GM12878 (cell line): Measurements from ENCODE around the gene TGM6. TPM values are rescaled to one million over a fixed set of nuclear protein-coding genes. Genes with fewer than 3 reads are reported as not detected.

Experiments used
- ATAC-seq: fragments of 200-7000 bp; cut with Tn5 transposase; 3 replicates; pipeline ENCODE4 v1.9.1; 2020; ENCODE audit warnings: mild to moderate bottlenecking, moderate library complexity
- BruUV-seq: library from RNA; stranded (reverse); fragments of 400-500 nt; replicated peaks from 2 replicates; lab custom pipeline; 2021; lab: Mats Ljungman, UMichigan
- CTCF ChIA-PET: fragments of 300-600 bp; sonication (Branson Sonifier 250); formaldehyde crosslinking; extraction: SDS; loops from one replicate; lab custom pipeline; 2021; ENCODE audit warnings: inconsistent platforms; lab: Yijun Ruan, JAX
- POLR2A ChIA-PET: fragments of 350-600 bp; formaldehyde crosslinking; extraction: SDS; loops from one replicate; lab custom pipeline; 2021; ENCODE audit warnings: inconsistent platforms; lab: Charles Lee
- RAD21 ChIA-PET: fragments of 300-600 bp; sonication (Branson Sonifier 250); formaldehyde crosslinking; loops from one replicate; lab custom pipeline; 2023; ENCODE audit warnings: antibody characterized with exemption; ENCODE audit not compliant: unreplicated experiment; lab: Charles Lee
- SMC1A ChIA-PET: fragments of 300-600 bp; sonication (Branson Sonifier 250); formaldehyde crosslinking; loops from one replicate; lab custom pipeline; 2023; ENCODE audit not compliant: unreplicated experiment, uncharacterized antibody; lab: Charles Lee
- DNase-seq: peaks from one replicate; pipeline ENCODE4 v3.0.0-alpha.2; 2011; ENCODE audit warnings: low read depth, low spot score
- FAIRE-seq: peaks from 3 replicates; lab custom pipeline; 2011; peaks lifted over from hg19 to GRCh38; lab: Jason Lieb, UNC
- H2AFZ ChIP-seq: 2 replicates; pipeline ENCODE4 v1.6.0; 2011; ENCODE audit warnings: low read depth, low read length, control low read depth; ENCODE audit not compliant: control insufficient read depth
- H3K27ac ChIP-seq: 2 replicates; pipeline ENCODE4 v1.5.1; 2011; ENCODE audit warnings: control low read depth; ENCODE audit not compliant: control insufficient read depth, insufficient read depth
- H3K27me3 ChIP-seq, 2 experiments: replicated peaks in 1 of 2; 2 replicates each; pipeline versions ENCODE4 v1.6.0 to v1.6.1; 2011; ENCODE audit warnings: low read length in 1 of 2; ENCODE audit not compliant: control insufficient read depth in 2 of 2, insufficient read depth in 2 of 2
- H3K36me3 ChIP-seq, 2 experiments: 2 replicates each; pipeline ENCODE4 v1.5.1; 2011; ENCODE audit warnings: low read length in 1 of 2; ENCODE audit not compliant: control insufficient read depth in 2 of 2, insufficient read depth in 2 of 2
- H3K4me1 ChIP-seq: 2 replicates; pipeline ENCODE4 v1.6.1; 2011; ENCODE audit warnings: mild to moderate bottlenecking, low read length, moderate library complexity, mixed read lengths; ENCODE audit not compliant: control insufficient read depth, insufficient read depth
- H3K4me2 ChIP-seq: 2 replicates; pipeline ENCODE4 v1.6.0; 2011; ENCODE audit warnings: control low read depth; ENCODE audit not compliant: control insufficient read depth, insufficient read depth
- H3K4me3 ChIP-seq: fragments of 200-600 bp; sonication (generic); 2 replicates; pipeline ENCODE4 v1.5.1; 2016
- H3K79me2 ChIP-seq: 2 replicates; pipeline ENCODE4 v1.6.0; 2011; ENCODE audit warnings: low read length; ENCODE audit not compliant: control insufficient read depth, insufficient read depth
- H3K9ac ChIP-seq: 2 replicates; pipeline ENCODE4 v1.8.0; 2011; ENCODE audit warnings: low read length, control low read depth, mixed read lengths; ENCODE audit not compliant: control insufficient read depth, insufficient read depth
- H3K9me3 ChIP-seq: replicated peaks from 3 replicates; pipeline ENCODE4 v1.5.1; 2011; ENCODE audit warnings: mild to moderate bottlenecking, low read length; ENCODE audit not compliant: control insufficient read depth, insufficient read depth
- H4K20me1 ChIP-seq: 2 replicates; pipeline ENCODE4 v1.6.0; 2011; ENCODE audit not compliant: control insufficient read depth, insufficient read depth
- BHLHE40 ChIP-seq, 2 experiments: fragments of 450-650 bp in 1 of 2; IDR thresholded peaks; 2 replicates each; pipeline ENCODE4 v1.6.1; 2011 to 2017; ENCODE audit warnings: low read depth in 2 of 2, borderline replicate concordance in 1 of 2, improper control_type of control experiment in 1 of 2, low read length in 1 of 2, mild to moderate bottlenecking in 1 of 2
- NBN ChIP-seq: fragments of 450-650 bp; IDR thresholded peaks from 2 replicates; pipeline ENCODE4 v1.6.1; 2016
- NFYB ChIP-seq: IDR thresholded peaks from 2 replicates; pipeline ENCODE4 v1.6.1; 2011; ENCODE audit warnings: low read depth, mild to moderate bottlenecking, low read length, improper control_type of control experiment, moderate library complexity; ENCODE audit not compliant: insufficient read depth
- PRDM15 ChIP-seq: fragments of 450-650 bp; formaldehyde crosslinking; IDR thresholded peaks from 2 replicates; pipeline ENCODE4 v1.4.0; 2020; ENCODE audit warnings: mild to moderate bottlenecking, moderate library complexity
- RAD51 ChIP-seq: fragments of 450-650 bp; IDR thresholded peaks from 2 replicates; pipeline ENCODE4 v1.6.1; 2016; ENCODE audit warnings: moderate library complexity, mild to moderate bottlenecking, inconsistent platforms
- TAF1 ChIP-seq: IDR thresholded peaks from 2 replicates; pipeline ENCODE4 v1.6.1; 2011; ENCODE audit warnings: mild to moderate bottlenecking, low read depth, low read length, borderline replicate concordance
- ZBTB4 ChIP-seq: fragments of 450-650 bp; formaldehyde crosslinking; IDR thresholded peaks from 2 replicates; pipeline ENCODE4 v1.4.0; 2022; ENCODE audit warnings: mild to moderate bottlenecking, moderate library complexity
- WGBS: methylation state at CpG from one replicate; pipeline ENCODE4 v1.1.6; 2016; ENCODE audit warnings: low lambda C conversion rate; ENCODE audit not compliant: insufficient replicate concordance, insufficient coverage; ENCODE audit errors: missing lambda C conversion rate; 5-methylcytosine and 5-hydroxymethylcytosine counted together
- in situ Hi-C: fragments of 300-500 bp; cut with MboI; formaldehyde crosslinking; loops from 9 replicates; pipeline ENCODE4 v1.14.3; 2018; ENCODE audit warnings: mixed read lengths
- intact Hi-C: fragments of 100-400 bp; cut with micrococcal nuclease; formaldehyde crosslinking; loops from one replicate; pipeline ENCODE4 v1.14.2; 2022; ENCODE audit not compliant: unreplicated experiment
- polyA plus RNA-seq, 11 experiments: library from polyadenylated mRNA; depleted of rRNA in 4 of 11; unstranded in 6 of 11; stranded (reverse) in 5 of 11; fragments of >200 nt; fragmentation: Nextera tagmentation in 4 of 11; fragmentation: Illumina TruSeq in 1 of 11; extraction: Ambion mirVana in 4 of 11; extraction: Trizol in 1 of 11; gene quantifications; 1 replicate in 1 of 11; 2 replicates in 10 of 11; pipeline versions ENCODE4 v1.2.1 to v1.2.3, GENCODE V29; 2011 to 2016; ENCODE audit warnings: inconsistent platforms in 2 of 11, missing spikeins in 2 of 11, low read depth in 1 of 11
- total RNA-seq, 4 experiments: library from RNA; depleted of rRNA in 3 of 4; stranded (reverse); fragments of >200 nt in 3 of 4; fragmentation: Illumina TruSeq in 1 of 4; extraction: Trizol in 1 of 4; gene quantifications; 2 replicates each; pipeline versions ENCODE4 v1.2.1 to v1.2.3, GENCODE V29; 2013 to 2021
- TF ChIP-seq, protein P1 (sequence below): fragments of 450-650 bp; conservative IDR thresholded peaks from 2 replicates; pipeline ENCODE4 v1.6.1; 2017; ENCODE audit warnings: mild to moderate bottlenecking, moderate library complexity

Gene TGM6
- total and polyA plus RNA-seq, 10 of the 15 experiments (the other 5 are each of a cell fraction or from before 2014, with no cell fraction given) = not detected

DNA sequence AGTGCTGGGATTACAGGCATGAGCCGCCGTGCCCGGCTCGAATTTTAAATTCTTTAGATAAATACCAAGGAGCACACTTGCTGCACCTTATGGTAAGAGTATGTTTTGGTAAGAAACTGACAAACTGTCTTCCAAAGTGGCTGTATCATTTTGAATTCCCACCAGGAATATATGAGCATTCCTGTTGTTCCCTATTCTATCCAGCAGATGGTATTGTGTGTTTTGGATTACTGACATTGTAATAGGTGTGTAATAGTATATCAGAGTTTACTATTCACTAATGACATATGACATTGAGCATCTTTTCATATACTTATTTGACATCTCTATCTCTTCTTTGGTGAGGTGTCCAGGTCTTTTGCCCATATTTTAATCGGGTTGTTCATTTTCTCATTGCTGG lies 40.5 kb downstream of the TGM6 start:
- no TSS peak for BruUV-seq
- intact Hi-C loops = no loop called here
- no peak overlapping the region for H3K4me2 ChIP-seq

GRCh38 chr20:2429051-2429450 lies 48.4 kb downstream of the TGM6 start:
- Histone ChIP-seq H3K4me2 (no peak overlapping the region), H4K20me1 (no peaks in the 10 kb centered on the region), H2AFZ (no peak overlapping the region), H3K27me3 (no peaks in the 10 kb centered on the region), H3K36me3 (no peaks in the 10 kb centered on the region), H3K79me2 (no peaks in the 10 kb centered on the region), H3K4me1 (no peaks in the 10 kb centered on the region), H3K27ac (no peak overlapping the region), H3K4me3 (no peak overlapping the region), H3K9me3 (no peaks in the 10 kb centered on the region), H3K9ac (no peak overlapping the region)
- SMC1A ChIA-PET = no interaction called here
- no peak for ATAC-seq
- RAD21 ChIA-PET = no interaction called here
- no peak for FAIRE-seq
- 63% methylated on average over 6 of the region's 6 CpGs for WGBS
- BruUV-seq = no TSS peak
- CTCF ChIA-PET = interaction anchor here (0.6 kb wide), 1 partner anchor 24 kb away, joined by 3 read pairs; no protein-coding TSS in a partner anchor
- DNase-seq = no peak
- POLR2A ChIA-PET = no interaction called here
- intact Hi-C loops = no loop called here
- in situ Hi-C loops = no loop called here
- TF ChIP-seq NBN (no peak), TAF1 (no peak), RAD51 (no peak), NFYB (no peak), ZBTB4 (no peak), PRDM15 (CRISPR knock-in tag) (no peak)
- TF ChIP-seq, protein P1, sequence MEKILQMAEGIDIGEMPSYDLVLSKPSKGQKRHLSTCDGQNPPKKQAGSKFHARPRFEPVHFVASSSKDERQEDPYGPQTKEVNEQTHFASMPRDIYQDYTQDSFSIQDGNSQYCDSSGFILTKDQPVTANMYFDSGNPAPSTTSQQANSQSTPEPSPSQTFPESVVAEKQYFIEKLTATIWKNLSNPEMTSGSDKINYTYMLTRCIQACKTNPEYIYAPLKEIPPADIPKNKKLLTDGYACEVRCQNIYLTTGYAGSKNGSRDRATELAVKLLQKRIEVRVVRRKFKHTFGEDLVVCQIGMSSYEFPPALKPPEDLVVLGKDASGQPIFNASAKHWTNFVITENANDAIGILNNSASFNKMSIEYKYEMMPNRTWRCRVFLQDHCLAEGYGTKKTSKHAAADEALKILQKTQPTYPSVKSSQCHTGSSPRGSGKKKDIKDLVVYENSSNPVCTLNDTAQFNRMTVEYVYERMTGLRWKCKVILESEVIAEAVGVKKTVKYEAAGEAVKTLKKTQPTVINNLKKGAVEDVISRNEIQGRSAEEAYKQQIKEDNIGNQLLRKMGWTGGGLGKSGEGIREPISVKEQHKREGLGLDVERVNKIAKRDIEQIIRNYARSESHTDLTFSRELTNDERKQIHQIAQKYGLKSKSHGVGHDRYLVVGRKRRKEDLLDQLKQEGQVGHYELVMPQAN = no peak

More for the DNA sequence above, 40.5 kb downstream of the TGM6 start:
- RAD21 ChIA-PET = no interaction called here
- no peak for DNase-seq
- H3K9me3 ChIP-seq = no peaks in the 10 kb centered on the region
- WGBS = 52% methylated on average over 5 of the region's 5 CpGs
- SMC1A ChIA-PET = no interaction called here
- in situ Hi-C loops = no loop called here
- ATAC-seq = no peak
- no peak overlapping the region for H3K4me3 ChIP-seq
- H3K36me3 ChIP-seq = no peaks in the 10 kb centered on the region
- POLR2A ChIA-PET = no interaction called here
- no peak overlapping the region for H3K27ac ChIP-seq
- no peak for TF ChIP-seq BHLHE40 (IDR thresholded peaks at IDR 0.05; ENCODE audit: borderline replicate concordance in 1 of 2, low read depth in 2 of 2, low read length in 1 of 2)
- CTCF ChIA-PET = interaction anchor here (1.1 kb wide), 1 partner anchor 212 kb away, joined by 3 read pairs; no protein-coding TSS in a partner anchor
- H3K9ac ChIP-seq = no peak overlapping the region
- FAIRE-seq = no peak
- no peak overlapping the region for H2AFZ ChIP-seq
- no peaks in the 10 kb centered on the region for H3K79me2 ChIP-seq
- peaks cover 0 to 4% of the 10 kb centered on the region in 2 experiments; a peak in 3 of 4 replicates for H3K27me3 ChIP-seq
- no peaks in the 10 kb centered on the region for H4K20me1 ChIP-seq
- H3K4me1 ChIP-seq = no peaks in the 10 kb centered on the region
